Measurements from ENCODE around the gene GARS1.

The GARS1 gene

GRCh38 chr7:30594048-30594539 lies 584 bp upstream of the GARS1 start:
- Mint-ChIP-seq H3K27me3 (ENCODE audit: low read depth) (no peaks in the 10 kb centered on the region), H3K27ac (peak overlapping the region; percentile 83 to 98 (median 97)), H3K4me1 (peaks cover 34% of the 10 kb centered on the region), H3K36me3 (ENCODE audit: low read depth) (peaks cover 13% of the 10 kb centered on the region), H3K9me3 (peaks cover under 1% of the 10 kb centered on the region), H3K4me3 (peak overlapping the region; percentile 96 to 99 (median 98))
- TF ChIP-seq CTCF (IDR thresholded peaks at IDR 0.05; ENCODE audit: unreplicated experiment in 3 of 3), result no peak

DNA sequence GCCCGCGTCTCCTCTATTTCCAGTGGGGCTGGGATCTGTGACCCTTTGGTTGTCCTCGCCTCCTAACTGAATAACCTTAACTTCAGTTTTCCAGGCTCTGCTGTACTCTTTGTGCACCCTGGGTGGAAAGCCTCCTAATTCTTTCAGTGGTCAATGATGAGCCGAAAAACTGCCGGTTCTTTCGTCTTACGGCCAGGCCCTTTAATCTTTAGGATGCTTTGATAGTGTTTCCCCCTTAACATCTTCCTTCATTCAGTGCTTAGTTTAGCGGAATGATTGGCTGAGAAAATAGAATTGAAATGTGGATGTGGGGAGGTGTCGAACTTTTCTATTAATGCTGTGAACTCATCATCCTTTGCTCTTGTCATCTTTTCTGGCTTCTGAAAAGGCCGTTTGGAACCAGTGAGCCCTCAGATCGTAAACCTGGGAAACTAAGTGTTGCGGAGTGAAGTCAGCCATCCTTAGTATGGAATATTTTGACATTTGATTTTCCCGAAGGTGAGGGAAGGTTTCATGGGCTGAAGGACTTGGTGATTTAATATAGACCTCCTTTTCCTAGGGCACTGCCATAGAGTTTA lies 847 bp downstream of the GARS1 start:
- Mint-ChIP-seq H3K27ac (peak overlapping the region; percentile 83 to 98 (median 97)), H3K4me1 (peaks cover 35% of the 10 kb centered on the region), H3K27me3 (ENCODE audit: low read depth) (no peaks in the 10 kb centered on the region), H3K4me3 (peak overlapping the region; percentile 96 to 99 (median 98)), H3K36me3 (ENCODE audit: low read depth) (peaks cover 21% of the 10 kb centered on the region), H3K9me3 (no peaks in the 10 kb centered on the region)
- TF ChIP-seq CTCF (IDR thresholded peaks at IDR 0.05; ENCODE audit: unreplicated experiment in 3 of 3), result no peak

DNA sequence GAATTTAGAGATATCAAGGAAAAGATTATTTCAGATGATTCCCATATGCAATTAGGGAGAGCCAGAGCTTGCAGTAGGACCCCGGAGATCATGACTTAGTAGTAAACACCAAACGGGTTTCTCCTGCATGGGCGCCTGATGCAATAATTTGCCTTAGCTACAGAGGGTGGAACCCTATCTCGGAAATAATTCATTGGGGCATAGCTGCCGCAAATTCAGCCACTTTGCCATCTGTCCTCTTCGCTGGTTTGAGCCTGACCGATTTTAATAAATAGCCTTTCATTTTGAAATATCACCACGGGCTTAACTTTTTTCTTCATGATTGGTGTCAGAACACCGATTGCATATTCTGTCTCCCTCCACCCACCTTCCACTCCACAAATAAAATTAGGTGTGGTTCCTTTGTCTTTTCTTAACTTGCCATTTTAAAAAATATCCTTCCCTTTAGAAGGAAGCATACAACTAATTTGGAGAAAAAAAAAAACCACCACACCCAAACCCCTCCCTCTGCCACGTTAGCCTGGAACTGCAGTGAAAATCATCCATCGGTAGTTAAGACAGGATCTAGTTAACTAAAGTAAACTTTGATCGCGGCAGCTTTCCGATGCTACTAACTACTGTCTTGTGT lies 1.4 kb downstream of the GARS1 start:
- Mint-ChIP-seq H3K4me1 (peaks cover 35% of the 10 kb centered on the region), H3K27ac (peak overlapping the region; percentile 83 to 98 (median 97)), H3K36me3 (ENCODE audit: low read depth) (peaks cover 27% of the 10 kb centered on the region), H3K27me3 (ENCODE audit: low read depth) (no peaks in the 10 kb centered on the region), H3K4me3 (peak overlapping the region; percentile 96 to 99 (median 98)), H3K9me3 (no peaks in the 10 kb centered on the region)
- TF ChIP-seq CTCF (IDR thresholded peaks at IDR 0.05; ENCODE audit: unreplicated experiment in 3 of 3), result no peak

DNA sequence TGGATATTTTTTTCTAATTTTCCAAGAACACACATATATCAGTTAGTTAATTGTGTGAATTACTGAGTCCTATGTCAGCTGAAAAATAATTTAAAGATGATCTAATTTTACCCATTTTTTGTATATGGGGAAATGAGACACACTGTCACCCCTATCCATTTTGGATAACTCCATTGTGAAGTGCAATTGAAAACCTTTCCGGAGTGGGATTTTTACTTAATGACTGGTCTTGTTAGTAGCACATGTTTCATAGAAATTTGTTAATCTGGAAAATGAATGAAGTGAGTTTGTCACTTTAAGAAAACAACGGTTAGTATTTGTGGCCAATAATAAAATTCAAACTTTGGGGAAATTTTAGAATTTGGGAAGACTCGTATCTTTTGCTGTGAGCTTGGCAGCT lies 2.0 kb downstream of the GARS1 start:
- peak overlapping the region; percentile 75 to 97 (median 83) for H3K27ac Mint-ChIP-seq
- H3K36me3 Mint-ChIP-seq (ENCODE audit: low read depth), result peaks cover 33% of the 10 kb centered on the region
- no peaks in the 10 kb centered on the region for H3K9me3 Mint-ChIP-seq
- TF ChIP-seq CTCF (IDR thresholded peaks at IDR 0.05; ENCODE audit: unreplicated experiment in 3 of 3), result no peak
- peaks cover 35% of the 10 kb centered on the region for H3K4me1 Mint-ChIP-seq
- H3K27me3 Mint-ChIP-seq (ENCODE audit: low read depth), result no peaks in the 10 kb centered on the region
- peak overlapping the region; percentile 96 to 99 (median 98) for H3K4me3 Mint-ChIP-seq

GRCh38 chr7:30598121-30598876 lies 3.6 kb downstream of the GARS1 start:
- no peaks in the 10 kb centered on the region for H3K27me3 Mint-ChIP-seq (ENCODE audit: low read depth)
- peaks cover 35% of the 10 kb centered on the region for H3K4me1 Mint-ChIP-seq
- no peak overlapping the region for H3K27ac Mint-ChIP-seq
- H3K4me3 Mint-ChIP-seq, result peak overlapping the region in 1 of 3 experiments; percentile 58
- TF ChIP-seq CTCF (IDR thresholded peaks at IDR 0.05; ENCODE audit: unreplicated experiment in 3 of 3), result no peak
- no peaks in the 10 kb centered on the region for H3K9me3 Mint-ChIP-seq
- peaks cover 42% of the 10 kb centered on the region for H3K36me3 Mint-ChIP-seq (ENCODE audit: low read depth)

Data from nephron (organoid).